NCI-H146 (cell line): Measurements from ENCODE around the gene DGAT2.

Source experiments
- DNase-seq: peaks from one replicate; lab custom pipeline; 2025; lab: John Stamatoyannopoulos, UW

Gene DGAT2

GRCh38 chr11:75801362-75802020 lies 32.9 kb downstream of the DGAT2 start:
- no peak for DNase-seq

DNA sequence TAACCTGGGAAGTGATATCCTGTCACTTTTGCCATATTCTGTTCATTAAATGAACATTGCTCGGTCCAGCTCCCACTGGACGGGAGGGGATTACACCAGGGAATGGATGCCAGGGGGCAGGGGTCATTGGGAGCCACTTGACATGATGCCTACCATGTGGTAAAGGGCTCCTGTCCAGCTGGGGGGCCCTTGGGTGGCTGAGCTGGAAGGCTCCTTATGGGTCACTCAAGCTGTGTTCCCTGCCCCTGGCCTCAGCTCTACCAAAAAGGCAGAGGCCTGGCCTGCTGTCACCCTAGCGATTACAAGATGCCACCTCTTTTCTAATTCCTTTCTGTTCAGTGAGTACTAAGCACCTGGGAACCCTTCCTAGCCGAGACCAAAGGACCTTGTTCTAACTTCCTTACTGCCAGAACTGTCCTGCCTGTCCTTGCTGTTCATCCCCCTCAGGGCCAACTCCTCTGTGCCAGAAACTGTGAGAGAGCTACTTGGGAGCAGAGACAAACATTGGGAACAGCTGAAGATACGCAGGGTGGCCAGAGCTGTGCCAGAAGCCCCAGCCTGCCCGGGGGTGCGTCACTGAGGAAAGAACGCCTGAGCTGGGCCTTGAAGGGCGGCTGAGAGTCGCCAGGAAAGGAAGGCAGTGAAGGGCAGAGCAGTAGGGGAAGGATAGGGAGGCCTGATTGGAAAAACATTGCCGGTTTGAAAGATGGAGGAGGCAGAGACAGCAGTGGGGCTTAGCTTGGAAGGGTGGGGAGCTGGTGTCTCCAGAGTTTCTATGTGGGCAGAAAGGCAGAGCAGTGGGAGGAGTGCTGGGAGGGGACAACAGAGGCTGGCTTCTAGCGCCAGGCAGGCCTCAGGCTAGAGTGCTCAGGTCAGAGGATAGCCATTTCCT lies 33.7 kb downstream of the DGAT2 start:
- no peak for DNase-seq

- peak; percentile 75 for DNase-seq
These were observed 34.6 kb downstream of the DGAT2 start for GRCh38 chr11:75802913-75803820.

- no peak for DNase-seq
These were observed 40.5 kb downstream of the DGAT2 start for GRCh38 chr11:75809111-75809510.

GRCh38 chr11:75809991-75810390 lies 41.4 kb downstream of the DGAT2 start:
- no peak for DNase-seq

GRCh38 chr11:75810637-75811390 lies 42.2 kb downstream of the DGAT2 start:
- DNase-seq, result no peak

DNA sequence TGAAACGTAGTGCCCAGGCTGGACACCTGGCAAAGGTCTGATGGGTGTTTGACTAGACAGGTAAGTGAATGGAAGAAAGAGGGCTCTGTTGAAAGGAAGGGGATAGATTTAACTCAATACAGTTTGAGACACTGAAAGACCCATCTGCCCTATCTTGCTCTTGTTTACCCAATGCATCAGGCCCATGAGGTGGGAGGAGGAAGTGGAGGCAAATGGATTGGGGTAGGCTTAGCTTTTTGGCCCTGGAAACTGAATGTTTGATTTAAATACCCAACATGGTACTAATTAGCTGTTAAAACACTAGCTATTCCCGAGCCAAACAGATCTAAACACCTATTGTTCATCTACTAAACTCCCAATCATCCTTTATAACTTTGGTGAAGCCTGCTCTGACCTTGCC lies 42.9 kb downstream of the DGAT2 start:
- DNase-seq, result no peak

GRCh38 chr11:75812542-75813040 lies 44.0 kb downstream of the DGAT2 start:
- no peak for DNase-seq

- DNase-seq, result no peak
These were observed 44.5 kb downstream of the DGAT2 start for GRCh38 chr11:75813124-75813523.

DNA sequence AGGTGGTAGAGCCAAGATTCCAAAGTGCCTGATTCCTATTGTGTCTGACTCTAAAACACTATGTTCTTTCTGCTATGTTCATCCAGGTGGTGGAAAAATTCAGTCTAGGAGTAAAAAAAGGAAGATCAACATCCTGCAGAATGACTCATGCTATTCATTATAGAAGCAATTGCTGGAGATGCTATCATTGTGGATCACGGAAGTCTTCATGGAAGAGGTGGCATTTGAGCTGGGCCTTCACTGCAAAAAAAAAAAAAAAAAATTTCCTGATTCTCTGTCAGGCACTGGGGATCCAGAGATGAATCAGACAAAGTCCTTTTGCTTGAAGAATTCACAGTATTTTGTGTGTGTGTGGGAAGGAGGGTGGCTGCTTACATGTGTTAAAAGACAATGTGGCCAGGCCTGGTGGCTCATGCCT lies 45.1 kb downstream of the DGAT2 start:
- peak; percentile 35 for DNase-seq

DNA sequence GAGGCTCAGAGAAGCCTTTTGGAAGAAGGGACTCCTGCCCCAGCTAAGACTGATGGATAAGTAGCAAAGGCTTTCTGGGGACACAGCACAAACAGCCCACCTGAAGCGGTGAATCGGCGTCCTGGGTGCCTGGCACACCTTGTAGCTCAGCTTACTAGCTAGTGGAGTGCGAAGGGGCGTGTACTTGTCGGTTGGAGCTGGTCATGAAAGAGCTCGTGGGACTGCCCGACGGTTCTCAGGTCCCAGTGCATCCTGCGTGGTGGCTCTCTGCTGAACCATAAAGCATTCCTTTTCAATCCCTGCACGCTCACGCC lies 45.7 kb downstream of the DGAT2 start:
- DNase-seq, result no peak

DNA sequence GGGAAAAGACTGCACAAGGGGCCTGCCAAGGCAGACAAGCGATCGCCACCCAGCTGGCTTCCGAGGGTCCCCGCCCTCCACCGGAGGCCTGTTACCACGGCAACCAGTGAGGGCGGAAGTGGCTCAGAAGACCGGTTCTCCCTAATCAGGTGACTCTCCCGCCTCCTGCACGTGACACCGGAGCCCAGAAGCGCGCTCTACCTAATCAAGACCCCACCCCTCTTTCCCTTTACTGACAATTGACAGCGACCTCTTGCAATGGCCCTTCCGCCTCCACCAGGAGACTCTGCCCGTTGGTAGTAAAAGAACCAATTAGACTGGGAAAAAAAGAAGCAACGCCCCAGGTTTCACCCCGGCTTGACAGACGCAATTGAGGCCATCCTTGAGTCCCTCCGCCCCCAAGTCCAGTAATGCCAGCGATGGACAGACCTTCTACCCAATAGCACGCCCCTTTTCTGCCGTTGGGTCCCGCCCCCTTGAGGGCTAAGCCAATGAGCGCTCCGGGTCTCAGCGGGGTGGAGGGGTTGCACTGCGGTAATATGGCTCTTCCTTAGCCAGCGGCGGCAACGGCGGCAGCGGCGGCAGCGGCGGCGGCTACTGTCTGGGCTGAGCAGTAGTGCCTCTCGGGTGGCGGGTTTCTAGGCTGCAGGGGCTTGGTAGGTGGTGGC lies 46.2 kb downstream of the DGAT2 start, which contains the start of gene UVRAG:
Gene UVRAG (plus strand): TSS at position 534 of the 668 bp plus-strand sequence. CDS start 198 bp downstream, outside the sequence.
- DNase-seq, result peak; percentile 100

GRCh38 chr11:75815345-75816168 lies 47.0 kb downstream of the DGAT2 start:
- peak; percentile 68 for DNase-seq

GRCh38 chr11:75816561-75817239 lies 48.1 kb downstream of the DGAT2 start:
- DNase-seq, result peak; percentile 24

- no peak for DNase-seq
These were observed 52.1 kb downstream of the DGAT2 start for GRCh38 chr11:75820645-75821044.

GRCh38 chr11:75821202-75821601 lies 52.6 kb downstream of the DGAT2 start:
- DNase-seq, result no peak

GRCh38 chr11:75822541-75822940 lies 54.0 kb downstream of the DGAT2 start:
- DNase-seq, result no peak

DNA sequence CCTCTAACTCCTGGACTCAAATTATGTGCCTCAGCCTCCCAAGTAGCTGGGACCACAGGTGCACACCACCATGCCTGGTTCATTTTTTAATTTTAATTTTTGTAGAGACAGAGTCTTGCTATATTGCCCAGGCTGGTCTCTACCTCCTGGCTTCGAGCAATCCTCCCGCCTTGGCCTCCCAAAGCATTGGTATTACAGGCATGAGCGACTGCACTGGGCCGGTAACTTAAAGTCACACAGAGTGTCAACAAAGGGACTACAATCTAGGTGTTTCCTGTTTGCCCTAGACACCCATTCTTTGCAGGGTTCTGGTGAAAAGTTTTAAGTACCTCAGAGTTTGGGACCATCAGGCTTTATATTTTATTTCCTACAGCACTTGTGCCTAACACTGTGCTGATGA lies 54.8 kb downstream of the DGAT2 start:
- no peak for DNase-seq

DNA sequence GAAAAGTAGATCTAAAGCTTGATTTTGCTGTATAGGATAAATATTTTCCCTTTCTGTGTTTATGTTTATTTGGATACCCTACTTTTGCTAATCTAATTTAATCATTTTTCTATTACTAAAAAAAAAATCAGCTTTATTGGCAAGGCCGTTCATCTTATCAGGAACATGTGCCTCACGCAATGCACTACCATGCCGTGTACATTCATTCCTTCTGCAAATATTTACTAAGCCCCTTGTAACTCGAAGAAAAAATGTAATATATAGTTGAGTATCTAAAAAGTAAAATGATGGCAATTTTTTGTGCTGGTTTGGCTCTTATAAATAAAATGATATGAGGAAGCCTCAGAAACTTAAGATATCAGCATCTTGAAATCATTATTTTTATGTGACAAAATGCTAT lies 55.4 kb downstream of the DGAT2 start:
- DNase-seq, result no peak
